NB4 (cell line): ENCODE measurements around the gene CAMK2D.

Source experiments
- DNase-seq: peaks from one replicate; pipeline ENCODE4 v3.0.0; 2010; ENCODE audit warnings: low read depth
- H3K4me3 ChIP-seq: one replicate; pipeline ENCODE4 v1.5.1; 2011; ENCODE audit warnings: mild to moderate bottlenecking, low read depth, low read length, moderate library complexity
- MAX ChIP-seq: IDR thresholded peaks from 2 replicates; pipeline ENCODE4 v1.6.1; 2011; ENCODE audit warnings: low read depth, low read length
- MYC ChIP-seq: IDR thresholded peaks from 2 replicates; pipeline ENCODE4 v1.6.1; 2011; ENCODE audit warnings: low read depth, low read length
- POLR2A ChIP-seq: IDR thresholded peaks from 2 replicates; pipeline ENCODE4 v1.6.1; 2011; ENCODE audit warnings: mild to moderate bottlenecking; ENCODE audit not compliant: insufficient read length; ENCODE audit errors: extremely low read depth
- TF ChIP-seq, protein P1 (sequence below): IDR thresholded peaks from one replicate; pipeline ENCODE4 v1.5.1; 2012; ENCODE audit warnings: low read depth, low read length

The CAMK2D gene

DNA sequence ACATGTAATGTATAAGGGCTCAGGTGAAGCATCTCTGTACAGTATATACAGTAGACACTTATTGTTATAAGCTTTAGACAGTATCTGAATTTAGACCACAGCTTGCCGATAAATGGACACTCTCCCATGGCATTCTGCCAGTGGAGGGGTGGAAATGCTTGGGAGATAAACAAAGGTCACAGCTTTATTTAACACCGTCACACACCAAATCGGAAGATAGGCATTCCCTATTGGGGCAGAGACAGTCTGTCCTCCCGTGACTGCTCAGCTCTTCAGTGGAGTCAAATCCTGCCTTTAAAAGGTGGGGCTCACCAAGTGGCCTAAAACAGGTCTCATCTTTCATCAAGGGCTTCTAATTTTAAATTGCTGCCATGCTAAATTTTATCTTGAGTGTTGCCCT lies 178.8 kb downstream of the CAMK2D start:
- no peak overlapping the region for H3K4me3 ChIP-seq
- TF ChIP-seq, protein P1, sequence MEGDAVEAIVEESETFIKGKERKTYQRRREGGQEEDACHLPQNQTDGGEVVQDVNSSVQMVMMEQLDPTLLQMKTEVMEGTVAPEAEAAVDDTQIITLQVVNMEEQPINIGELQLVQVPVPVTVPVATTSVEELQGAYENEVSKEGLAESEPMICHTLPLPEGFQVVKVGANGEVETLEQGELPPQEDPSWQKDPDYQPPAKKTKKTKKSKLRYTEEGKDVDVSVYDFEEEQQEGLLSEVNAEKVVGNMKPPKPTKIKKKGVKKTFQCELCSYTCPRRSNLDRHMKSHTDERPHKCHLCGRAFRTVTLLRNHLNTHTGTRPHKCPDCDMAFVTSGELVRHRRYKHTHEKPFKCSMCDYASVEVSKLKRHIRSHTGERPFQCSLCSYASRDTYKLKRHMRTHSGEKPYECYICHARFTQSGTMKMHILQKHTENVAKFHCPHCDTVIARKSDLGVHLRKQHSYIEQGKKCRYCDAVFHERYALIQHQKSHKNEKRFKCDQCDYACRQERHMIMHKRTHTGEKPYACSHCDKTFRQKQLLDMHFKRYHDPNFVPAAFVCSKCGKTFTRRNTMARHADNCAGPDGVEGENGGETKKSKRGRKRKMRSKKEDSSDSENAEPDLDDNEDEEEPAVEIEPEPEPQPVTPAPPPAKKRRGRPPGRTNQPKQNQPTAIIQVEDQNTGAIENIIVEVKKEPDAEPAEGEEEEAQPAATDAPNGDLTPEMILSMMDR, result no peak
- TF ChIP-seq POLR2A, result no peak
- no peak for TF ChIP-seq MYC
- no peak for TF ChIP-seq MAX
- DNase-seq, result no peak

DNA sequence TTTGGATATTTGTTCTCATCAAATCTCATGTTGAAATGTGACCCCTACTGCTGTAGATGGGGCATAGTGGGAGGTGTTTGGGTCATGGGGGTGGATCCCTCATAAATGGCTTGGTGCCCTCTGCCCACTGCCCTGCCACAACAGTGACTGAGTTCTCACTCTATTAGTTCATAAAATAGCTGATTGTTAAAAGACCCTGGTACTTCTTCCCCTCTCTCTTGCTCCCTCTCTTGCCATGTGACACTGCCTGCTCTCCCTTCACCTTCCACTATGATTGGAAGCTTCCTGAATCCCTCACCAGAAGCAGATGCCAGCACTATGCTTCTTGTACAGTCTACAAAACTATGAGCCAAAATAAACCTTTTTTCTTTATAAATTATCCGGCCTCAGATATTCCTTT lies 182.2 kb downstream of the CAMK2D start:
- TF ChIP-seq MYC, result no peak
- TF ChIP-seq, protein P1, result no peak
- TF ChIP-seq POLR2A, result no peak
- no peak for TF ChIP-seq MAX
- H3K4me3 ChIP-seq, result no peak overlapping the region
- DNase-seq, result no peak

DNA sequence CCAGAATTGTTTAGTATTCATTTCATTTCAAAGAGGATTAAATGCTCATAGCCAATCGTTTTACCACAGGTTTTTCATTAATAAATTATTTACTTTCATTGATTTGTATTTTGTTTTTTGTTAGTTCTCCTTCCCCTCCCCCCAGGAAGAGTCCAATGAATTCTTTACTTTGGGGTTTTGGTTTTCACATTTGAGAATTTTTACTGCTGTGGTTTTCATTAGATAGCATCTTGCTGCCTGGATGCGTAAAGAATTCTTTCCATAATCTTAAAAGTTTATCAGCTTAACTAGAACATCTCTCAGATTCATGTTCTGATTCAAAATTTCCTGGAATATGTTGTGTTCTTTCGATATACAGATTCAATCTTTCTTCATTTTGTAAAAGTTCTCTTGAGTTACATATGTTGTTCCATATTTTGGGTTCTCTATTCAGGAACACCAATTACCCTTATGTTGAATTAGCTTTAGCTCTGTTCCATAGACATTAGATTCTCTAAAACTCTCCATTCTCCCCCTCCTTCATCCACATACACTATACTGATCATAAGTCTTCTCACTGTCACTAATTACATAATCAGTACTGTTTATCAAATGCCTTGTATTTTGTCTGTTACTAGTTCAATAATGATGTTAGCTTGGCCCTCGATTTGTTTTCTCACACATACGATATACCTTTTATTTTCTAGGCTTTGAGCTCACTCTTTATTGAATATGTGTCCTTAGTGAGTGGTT lies 184.4 kb downstream of the CAMK2D start:
- no peak for DNase-seq
- no peak overlapping the region for H3K4me3 ChIP-seq
- TF ChIP-seq, protein P1, result no peak
- TF ChIP-seq POLR2A (no peak), MYC (no peak), MAX (no peak)

DNA sequence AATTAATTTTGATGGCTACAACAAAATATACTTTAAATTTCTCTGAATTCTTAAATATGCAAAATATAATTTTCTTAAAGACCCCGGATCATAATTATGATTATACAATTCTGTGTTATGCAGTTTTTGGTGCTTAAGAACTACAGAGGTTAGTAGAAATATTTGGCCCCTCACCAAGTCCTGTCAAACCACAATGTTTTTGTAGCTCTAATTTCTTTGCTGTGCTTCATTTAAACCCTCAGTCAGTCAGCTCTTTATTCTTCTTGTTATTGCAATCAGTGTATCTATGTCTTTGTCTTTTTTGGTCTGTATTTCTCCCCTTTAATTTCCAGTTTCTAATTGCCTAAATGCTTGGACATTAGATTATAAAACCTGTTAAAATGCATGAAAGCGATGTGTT lies 186.1 kb downstream of the CAMK2D start:
- TF ChIP-seq MYC, result no peak
- TF ChIP-seq, protein P1, result no peak
- H3K4me3 ChIP-seq, result no peak overlapping the region
- no peak for DNase-seq

- TF ChIP-seq MAX, result no peak
- TF ChIP-seq, protein P1, result no peak
- TF ChIP-seq POLR2A, result no peak
- TF ChIP-seq MYC, result no peak
- DNase-seq, result no peak
- H3K4me3 ChIP-seq, result no peak overlapping the region
These were observed 186.9 kb downstream of the CAMK2D start for GRCh38 chr4:113574636-113575103.
